Panc1 (cell line): Measurements from ENCODE around the gene TRMT11.

Experiments
- CTCF ChIP-seq: fragments of 450-650 bp; IDR thresholded peaks from 2 replicates; pipeline ENCODE4 v1.5.1; 2017; ENCODE audit warnings: mild to moderate bottlenecking
- POLR2AphosphoS5 ChIP-seq: IDR thresholded peaks from 2 replicates; pipeline ENCODE4 v1.6.1; 2012; ENCODE audit warnings: mild to moderate bottlenecking, low read depth, low read length, moderate library complexity
- REST ChIP-seq, 2 experiments: IDR thresholded peaks; 2 replicates each; pipeline ENCODE4 v1.6.1; 2011 to 2012; ENCODE audit warnings: low read depth in 2 of 2, control low read depth in 1 of 2, low read length in 1 of 2, mild to moderate bottlenecking in 1 of 2, moderate library complexity in 1 of 2; ENCODE audit not compliant: insufficient read depth in 1 of 2
- TCF7L2 ChIP-seq: IDR thresholded peaks from 2 replicates; pipeline ENCODE4 v1.6.1; 2011; ENCODE audit warnings: mild to moderate bottlenecking, low read depth, low read length, inconsistent platforms

GRCh38 chr6:126042001-126042419, 55.7 kb downstream of the TRMT11 start:
- TF ChIP-seq POLR2AphosphoS5 (no peak), REST (IDR thresholded peaks at IDR 0.05; ENCODE audit: insufficient read depth in 1 of 2, low read depth in 2 of 2, low read length in 1 of 2) (no peak), CTCF (no peak), TCF7L2 (no peak)
